ENCODE measurements around the gene IL2. TPM values are rescaled to one million over a fixed set of nuclear protein-coding genes. Genes with fewer than 3 reads are reported as not detected.

IL2 gene
- total RNA-seq, 1 experiment from 2014 or later, result 1.3 TPM

DNA sequence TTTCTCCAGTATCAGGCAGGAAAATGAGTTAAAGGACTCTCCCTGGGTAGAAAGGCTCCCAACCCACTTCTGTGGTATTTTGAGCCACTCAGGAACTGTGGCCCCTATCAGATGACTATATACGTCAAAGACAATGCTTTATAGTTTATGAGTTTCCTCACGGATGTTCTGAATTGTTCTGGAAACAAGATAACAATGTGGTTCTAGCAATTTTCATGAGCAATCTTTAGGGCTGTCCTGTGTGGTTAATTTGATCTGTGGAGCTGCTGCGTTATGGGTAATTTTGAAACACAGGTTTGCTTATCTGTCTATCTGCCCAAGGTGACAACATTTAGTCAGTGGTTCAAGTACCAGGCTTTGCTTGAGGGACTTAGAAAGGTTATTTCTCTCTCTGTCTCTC, 46.7 kb upstream of the IL2 start:
- H3K27me3 ChIP-seq (ENCODE audit: insufficient read depth, low read length), result no peaks in the 10 kb centered on the region
- POLR2A ChIA-PET, result no interaction called here
- BruUV-seq (replicated peaks), result no TSS peak

DNA sequence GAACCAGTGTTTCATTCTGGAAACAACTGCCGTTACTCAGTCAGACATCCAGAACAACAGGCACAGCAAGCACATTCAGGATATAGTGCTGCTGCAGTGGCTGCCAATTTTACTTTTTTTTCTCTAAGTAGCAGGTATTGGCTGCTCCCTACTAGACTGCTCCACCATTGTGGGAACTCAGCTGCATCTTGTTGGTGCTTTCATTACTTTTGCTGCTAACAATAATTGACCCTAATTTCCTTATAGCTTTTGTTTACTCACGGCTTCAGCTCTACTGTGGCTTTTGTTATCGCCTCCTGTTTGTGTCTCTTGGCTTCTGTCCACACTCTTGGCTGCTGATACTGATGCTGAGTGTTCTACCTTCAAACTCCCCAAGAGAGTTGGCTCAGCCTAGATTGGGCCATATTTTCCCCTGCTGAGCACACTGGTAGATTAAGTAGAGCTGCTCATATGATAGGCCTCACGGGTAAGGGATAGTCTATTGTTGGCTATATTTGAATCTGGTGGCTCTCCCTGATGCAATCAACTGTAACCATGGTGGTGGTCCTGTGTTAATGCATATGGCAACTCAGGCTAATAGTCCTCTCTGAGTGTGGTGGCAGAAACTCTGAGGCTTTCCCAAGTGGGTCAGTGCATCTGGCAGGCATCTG, 44.5 kb upstream of the IL2 start:
- Histone ChIP-seq H2AFZ (ENCODE audit: low read depth, low read length, poor library complexity, severe bottlenecking) (no peak overlapping the region), H3K27ac (ENCODE audit: low read depth, low read length) (no peak overlapping the region), H4K20me1 (ENCODE audit: insufficient read depth) (no peaks in the 10 kb centered on the region), H3K79me2 (ENCODE audit: insufficient read depth, low read length) (no peaks in the 10 kb centered on the region), H3K9me2 (ENCODE audit: insufficient read depth) (no peaks in the 10 kb centered on the region), H3K4me2 (ENCODE audit: low read length) (no peak overlapping the region), H3K27me3 (ENCODE audit: insufficient read depth, low read length) (no peaks in the 10 kb centered on the region), H3K9me3 (ENCODE audit: control insufficient read depth in 1 of 2, insufficient read depth in 1 of 2, low read depth in 1 of 2, low read length in 2 of 2) (no peaks in the 10 kb centered on the region), H3K4me1 (ENCODE audit: control insufficient read depth in 1 of 2, insufficient read depth in 2 of 2, low read length in 2 of 2) (no peaks in the 10 kb centered on the region), H3K9ac (ENCODE audit: low read length) (no peak overlapping the region), H3K4me3 (replicated peaks in 1 of 2; ENCODE audit: low read depth in 1 of 2, low read length in 2 of 2) (no peak overlapping the region), H3K36me3 (ENCODE audit: control insufficient read depth in 1 of 2, insufficient read depth in 2 of 2, low read length in 2 of 2) (no peaks in the 10 kb centered on the region)
- ATAC-seq (no peak), DNase-seq (ENCODE audit: low read depth, low spot score) (no peak)
- BruUV-seq (replicated peaks), result no TSS peak
- CTCF ChIA-PET, result no interaction called here
- RAD21 ChIA-PET (ENCODE audit: low non-redundant PET in 1 of 2, low total read pairs in 2 of 2, uncharacterized antibody in 2 of 2, unreplicated experiment in 2 of 2), result no interaction called here
- intact Hi-C loops (cut with micrococcal nuclease), result no loop called here
- TF ChIP-seq EZH2 (IDR thresholded peaks at IDR 0.05) (no peak), TCF7L2 (IDR thresholded peaks at IDR 0.05; ENCODE audit: borderline replicate concordance, extremely low read depth, insufficient read depth, insufficient read length) (no peak), FOSL1 (IDR thresholded peaks at IDR 0.05; ENCODE audit: low read depth) (no peak)
- POLR2A ChIA-PET, result no interaction called here

More for the DNA sequence above, 46.7 kb upstream of the IL2 start:
- TF ChIP-seq POLR2A (IDR thresholded peaks at IDR 0.05; ENCODE audit: borderline replicate concordance, extremely low read depth, insufficient read depth, insufficient read length) (no peak), EGR1 (IDR thresholded peaks at IDR 0.05; ENCODE audit: low read depth) (no peak), ZFX (IDR thresholded peaks at IDR 0.05) (no peak), YY1 (IDR thresholded peaks at IDR 0.05; ENCODE audit: extremely low read depth, insufficient replicate concordance, low read depth, low read length) (no peak), EZH2 (IDR thresholded peaks at IDR 0.05) (no peak), RAD21 (IDR thresholded peaks at IDR 0.05; ENCODE audit: low read depth) (no peak)
- TF ChIP-seq, protein P1, sequence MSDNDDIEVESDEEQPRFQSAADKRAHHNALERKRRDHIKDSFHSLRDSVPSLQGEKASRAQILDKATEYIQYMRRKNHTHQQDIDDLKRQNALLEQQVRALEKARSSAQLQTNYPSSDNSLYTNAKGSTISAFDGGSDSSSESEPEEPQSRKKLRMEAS (IDR thresholded peaks at IDR 0.05), result no peak
- TF ChIP-seq, protein P2, sequence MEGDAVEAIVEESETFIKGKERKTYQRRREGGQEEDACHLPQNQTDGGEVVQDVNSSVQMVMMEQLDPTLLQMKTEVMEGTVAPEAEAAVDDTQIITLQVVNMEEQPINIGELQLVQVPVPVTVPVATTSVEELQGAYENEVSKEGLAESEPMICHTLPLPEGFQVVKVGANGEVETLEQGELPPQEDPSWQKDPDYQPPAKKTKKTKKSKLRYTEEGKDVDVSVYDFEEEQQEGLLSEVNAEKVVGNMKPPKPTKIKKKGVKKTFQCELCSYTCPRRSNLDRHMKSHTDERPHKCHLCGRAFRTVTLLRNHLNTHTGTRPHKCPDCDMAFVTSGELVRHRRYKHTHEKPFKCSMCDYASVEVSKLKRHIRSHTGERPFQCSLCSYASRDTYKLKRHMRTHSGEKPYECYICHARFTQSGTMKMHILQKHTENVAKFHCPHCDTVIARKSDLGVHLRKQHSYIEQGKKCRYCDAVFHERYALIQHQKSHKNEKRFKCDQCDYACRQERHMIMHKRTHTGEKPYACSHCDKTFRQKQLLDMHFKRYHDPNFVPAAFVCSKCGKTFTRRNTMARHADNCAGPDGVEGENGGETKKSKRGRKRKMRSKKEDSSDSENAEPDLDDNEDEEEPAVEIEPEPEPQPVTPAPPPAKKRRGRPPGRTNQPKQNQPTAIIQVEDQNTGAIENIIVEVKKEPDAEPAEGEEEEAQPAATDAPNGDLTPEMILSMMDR (IDR thresholded peaks at IDR 0.05 in 2 of 3, conservative IDR thresholded peaks at IDR 0.05 in 1 of 3; ENCODE audit: borderline replicate concordance in 1 of 3, insufficient read depth in 1 of 3, low read depth in 2 of 3, low read length in 2 of 3), result no peak
- Histone ChIP-seq H3K4me1 (ENCODE audit: control insufficient read depth in 1 of 2, insufficient read depth in 2 of 2, low read length in 2 of 2) (no peaks in the 10 kb centered on the region), H3K9me2 (ENCODE audit: insufficient read depth) (no peaks in the 10 kb centered on the region), H2AFZ (ENCODE audit: low read depth, low read length, poor library complexity, severe bottlenecking) (no peak overlapping the region), H3K9ac (ENCODE audit: low read length) (no peak overlapping the region), H4K20me1 (ENCODE audit: insufficient read depth) (no peaks in the 10 kb centered on the region), H3K4me2 (ENCODE audit: low read length) (no peak overlapping the region), H3K9me3 (ENCODE audit: control insufficient read depth in 1 of 2, insufficient read depth in 1 of 2, low read depth in 1 of 2, low read length in 2 of 2) (no peaks in the 10 kb centered on the region), H3K79me2 (ENCODE audit: insufficient read depth, low read length) (no peaks in the 10 kb centered on the region), H3K27ac (ENCODE audit: low read depth, low read length) (no peak overlapping the region), H3K4me3 (replicated peaks in 1 of 2; ENCODE audit: low read depth in 1 of 2, low read length in 2 of 2) (no peak overlapping the region), H3K36me3 (ENCODE audit: control insufficient read depth in 1 of 2, insufficient read depth in 2 of 2, low read length in 2 of 2) (no peaks in the 10 kb centered on the region)
- intact Hi-C loops (cut with micrococcal nuclease), result no loop called here
- ATAC-seq, result no peak
- RAD21 ChIA-PET (ENCODE audit: low non-redundant PET in 1 of 2, low total read pairs in 2 of 2, uncharacterized antibody in 2 of 2, unreplicated experiment in 2 of 2), result no interaction called here
- CTCF ChIA-PET, result no interaction called here
- no peak for DNase-seq (ENCODE audit: low read depth, low spot score)
